GM12878 (cell line): Measurements from ENCODE around the gene CLEC16A. TPM values are rescaled to one million over a fixed set of nuclear protein-coding genes. Genes with fewer than 3 reads are reported as not detected.
A peak's percentile ranks its signal among the peaks of the same experiment; 100 is the strongest.

Source experiments
- CHD4 ChIP-seq: fragments of 200-600 bp; sonication (generic); IDR thresholded peaks from 2 replicates; pipeline ENCODE4 v1.6.1; 2016; ENCODE audit warnings: mild to moderate bottlenecking
- EGR1 ChIP-seq, 2 experiments: IDR thresholded peaks; 1 replicate in 1 of 2; 2 replicates in 1 of 2; pipeline ENCODE4 v1.6.1; 2011 to 2012; ENCODE audit warnings: low read depth in 2 of 2, low read length in 2 of 2, borderline replicate concordance in 1 of 2, mild to moderate bottlenecking in 1 of 2, moderate library complexity in 1 of 2
- FOS ChIP-seq: IDR thresholded peaks from 3 replicates; pipeline ENCODE4 v1.6.1; 2011; ENCODE audit warnings: borderline replicate concordance; ENCODE audit not compliant: insufficient read length; ENCODE audit errors: extremely low read depth
- HCFC1 ChIP-seq: fragments of 150-350 bp; IDR thresholded peaks from 2 replicates; pipeline ENCODE4 v1.6.1; 2014; ENCODE audit warnings: low read length
- HDAC6 ChIP-seq: fragments of 200-600 bp; sonication (generic); IDR thresholded peaks from one replicate; pipeline ENCODE4 v1.8.0; 2017; ENCODE audit warnings: antibody characterized with exemption; ENCODE audit not compliant: unreplicated experiment
- NBN ChIP-seq: fragments of 450-650 bp; IDR thresholded peaks from 2 replicates; pipeline ENCODE4 v1.6.1; 2016
- PAX5 ChIP-seq: IDR thresholded peaks from 2 replicates; pipeline ENCODE4 v1.6.1; 2011; ENCODE audit warnings: low read depth, low read length, borderline replicate concordance
- PAX8 ChIP-seq: fragments of 450-650 bp; IDR thresholded peaks from 2 replicates; pipeline ENCODE4 v1.6.1; 2017; ENCODE audit warnings: mild to moderate bottlenecking, moderate library complexity
- POLR2AphosphoS2 ChIP-seq: IDR thresholded peaks from 2 replicates; pipeline ENCODE4 v1.6.1; 2011; ENCODE audit warnings: low read depth, mild to moderate bottlenecking, low read length, improper control_type of control experiment, moderate library complexity
- RUNX3 ChIP-seq: IDR thresholded peaks from 2 replicates; pipeline ENCODE4 v1.6.1; 2012; ENCODE audit warnings: low read length, inconsistent platforms
- SMC3 ChIP-seq: IDR thresholded peaks from 2 replicates; pipeline ENCODE4 v1.6.1; 2011; ENCODE audit warnings: low read length, improper control_type of control experiment, borderline replicate concordance
- SP1 ChIP-seq: IDR thresholded peaks from one replicate; pipeline ENCODE4 v1.6.1; 2011; ENCODE audit warnings: low read depth, low read length
- ZBED1 ChIP-seq: IDR thresholded peaks from 2 replicates; pipeline ENCODE4 v1.6.1; 2016; ENCODE audit warnings: borderline replicate concordance
- ZNF274 ChIP-seq: IDR thresholded peaks from one replicate; pipeline ENCODE4 v1.8.0; 2011; ENCODE audit not compliant: insufficient read length, insufficient read depth
- ZSCAN29 ChIP-seq: fragments of 450-650 bp; IDR thresholded peaks from 2 replicates; pipeline ENCODE4 v1.6.1; 2017; ENCODE audit warnings: mild to moderate bottlenecking, moderate library complexity
- polyA plus RNA-seq, 11 experiments: library from polyadenylated mRNA; depleted of rRNA in 4 of 11; unstranded in 6 of 11; stranded (reverse) in 5 of 11; fragments of >200 nt; fragmentation: Nextera tagmentation in 4 of 11; fragmentation: Illumina TruSeq in 1 of 11; extraction: Ambion mirVana in 4 of 11; extraction: Trizol in 1 of 11; gene quantifications; 1 replicate in 1 of 11; 2 replicates in 10 of 11; pipeline versions ENCODE4 v1.2.1 to v1.2.3, GENCODE V29; 2011 to 2016; ENCODE audit warnings: inconsistent platforms in 2 of 11, missing spikeins in 2 of 11, low read depth in 1 of 11
- total RNA-seq, 4 experiments: library from RNA; depleted of rRNA in 3 of 4; stranded (reverse); fragments of >200 nt in 3 of 4; fragmentation: Illumina TruSeq in 1 of 4; extraction: Trizol in 1 of 4; gene quantifications; 2 replicates each; pipeline versions ENCODE4 v1.2.1 to v1.2.3, GENCODE V29; 2013 to 2021
- TF ChIP-seq, protein P1 (sequence below): fragments of 450-650 bp; IDR thresholded peaks from 2 replicates; pipeline ENCODE4 v1.6.1; 2017; ENCODE audit warnings: low read depth, mild to moderate bottlenecking, moderate library complexity
- TF ChIP-seq, protein P2 (sequence below): fragments of 450-650 bp; IDR thresholded peaks from 2 replicates; pipeline ENCODE4 v1.6.1; 2017; ENCODE audit warnings: mild to moderate bottlenecking, moderate library complexity
- TF ChIP-seq, protein P3 (sequence below): fragments of 150-350 bp; IDR thresholded peaks from 2 replicates; pipeline ENCODE4 v1.6.1; 2016; ENCODE audit warnings: low read depth, low read length
- TF ChIP-seq, protein P4 (sequence below): fragments of 150-350 bp; IDR thresholded peaks from 2 replicates; pipeline ENCODE4 v1.6.1; 2014; ENCODE audit warnings: mild to moderate bottlenecking, low read depth, low read length
- TF ChIP-seq, protein P5 (sequence below): IDR thresholded peaks from 2 replicates; pipeline ENCODE4 v1.6.1; 2011; ENCODE audit warnings: borderline replicate concordance, low read depth, mild to moderate bottlenecking, moderate library complexity, mixed read lengths, low read length; ENCODE audit not compliant: insufficient read depth; ENCODE audit errors: extremely low read length

CLEC16A gene
- total and polyA plus RNA-seq, 10 of the 15 experiments (the other 5 are each of a cell fraction or from before 2014, with no cell fraction given), result 1.5 to 28.8 (median 19.2) TPM

DNA sequence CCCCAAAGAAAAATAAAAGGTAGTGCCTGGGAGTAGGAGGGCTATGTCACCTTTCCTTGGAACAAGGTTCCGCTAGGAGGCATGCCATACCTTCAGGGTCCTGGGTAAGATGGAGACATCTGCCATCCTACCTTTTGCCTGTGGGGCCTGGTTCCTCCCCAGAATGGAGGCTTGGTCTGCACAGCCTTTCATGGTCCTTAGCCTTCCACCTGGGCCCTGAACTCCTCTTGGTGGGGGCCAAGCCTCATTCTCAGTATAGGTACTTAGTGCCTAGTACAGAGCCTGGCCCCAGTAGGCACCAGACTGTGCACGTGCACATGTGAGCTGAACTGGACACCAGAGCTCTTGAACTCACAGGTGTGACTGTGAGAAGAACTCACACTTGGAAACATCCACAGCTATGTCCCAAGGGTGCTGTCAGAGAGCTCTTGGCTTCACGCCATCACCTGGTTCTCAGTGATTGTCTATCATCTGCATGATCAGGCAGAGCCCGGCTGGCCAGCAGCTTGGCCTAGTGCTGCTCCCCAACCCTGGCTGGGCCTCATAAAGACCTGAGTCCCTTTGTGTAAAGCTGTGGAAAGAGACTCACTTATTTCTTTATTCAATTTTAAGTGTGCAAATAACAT is 168.5 kb downstream of the CLEC16A start (continued):
- TF ChIP-seq FOS (no peak), HCFC1 (no peak), ZBED1 (no peak), RUNX3 (no peak), CHD4 (no peak), EGR1 (IDR thresholded peaks at IDR 0.05; ENCODE audit: borderline replicate concordance in 1 of 2, low read depth in 2 of 2, low read length in 2 of 2) (no peak), POLR2AphosphoS2 (no peak), NBN (0 out of 2 replicates have a peak, but pooled peaks have one; percentile 39), PAX8 (no peak), SMC3 (no peak), HDAC6 (no peak), ZSCAN29 (no peak), ZNF274 (no peak), SP1 (no peak), PAX5 (0 out of 2 replicates have a peak, but pooled peaks have one; percentile 12)
- TF ChIP-seq, protein P1, sequence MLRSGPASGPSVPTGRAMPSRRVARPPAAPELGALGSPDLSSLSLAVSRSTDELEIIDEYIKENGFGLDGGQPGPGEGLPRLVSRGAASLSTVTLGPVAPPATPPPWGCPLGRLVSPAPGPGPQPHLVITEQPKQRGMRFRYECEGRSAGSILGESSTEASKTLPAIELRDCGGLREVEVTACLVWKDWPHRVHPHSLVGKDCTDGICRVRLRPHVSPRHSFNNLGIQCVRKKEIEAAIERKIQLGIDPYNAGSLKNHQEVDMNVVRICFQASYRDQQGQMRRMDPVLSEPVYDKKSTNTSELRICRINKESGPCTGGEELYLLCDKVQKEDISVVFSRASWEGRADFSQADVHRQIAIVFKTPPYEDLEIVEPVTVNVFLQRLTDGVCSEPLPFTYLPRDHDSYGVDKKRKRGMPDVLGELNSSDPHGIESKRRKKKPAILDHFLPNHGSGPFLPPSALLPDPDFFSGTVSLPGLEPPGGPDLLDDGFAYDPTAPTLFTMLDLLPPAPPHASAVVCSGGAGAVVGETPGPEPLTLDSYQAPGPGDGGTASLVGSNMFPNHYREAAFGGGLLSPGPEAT, result no peak
- TF ChIP-seq, protein P2, sequence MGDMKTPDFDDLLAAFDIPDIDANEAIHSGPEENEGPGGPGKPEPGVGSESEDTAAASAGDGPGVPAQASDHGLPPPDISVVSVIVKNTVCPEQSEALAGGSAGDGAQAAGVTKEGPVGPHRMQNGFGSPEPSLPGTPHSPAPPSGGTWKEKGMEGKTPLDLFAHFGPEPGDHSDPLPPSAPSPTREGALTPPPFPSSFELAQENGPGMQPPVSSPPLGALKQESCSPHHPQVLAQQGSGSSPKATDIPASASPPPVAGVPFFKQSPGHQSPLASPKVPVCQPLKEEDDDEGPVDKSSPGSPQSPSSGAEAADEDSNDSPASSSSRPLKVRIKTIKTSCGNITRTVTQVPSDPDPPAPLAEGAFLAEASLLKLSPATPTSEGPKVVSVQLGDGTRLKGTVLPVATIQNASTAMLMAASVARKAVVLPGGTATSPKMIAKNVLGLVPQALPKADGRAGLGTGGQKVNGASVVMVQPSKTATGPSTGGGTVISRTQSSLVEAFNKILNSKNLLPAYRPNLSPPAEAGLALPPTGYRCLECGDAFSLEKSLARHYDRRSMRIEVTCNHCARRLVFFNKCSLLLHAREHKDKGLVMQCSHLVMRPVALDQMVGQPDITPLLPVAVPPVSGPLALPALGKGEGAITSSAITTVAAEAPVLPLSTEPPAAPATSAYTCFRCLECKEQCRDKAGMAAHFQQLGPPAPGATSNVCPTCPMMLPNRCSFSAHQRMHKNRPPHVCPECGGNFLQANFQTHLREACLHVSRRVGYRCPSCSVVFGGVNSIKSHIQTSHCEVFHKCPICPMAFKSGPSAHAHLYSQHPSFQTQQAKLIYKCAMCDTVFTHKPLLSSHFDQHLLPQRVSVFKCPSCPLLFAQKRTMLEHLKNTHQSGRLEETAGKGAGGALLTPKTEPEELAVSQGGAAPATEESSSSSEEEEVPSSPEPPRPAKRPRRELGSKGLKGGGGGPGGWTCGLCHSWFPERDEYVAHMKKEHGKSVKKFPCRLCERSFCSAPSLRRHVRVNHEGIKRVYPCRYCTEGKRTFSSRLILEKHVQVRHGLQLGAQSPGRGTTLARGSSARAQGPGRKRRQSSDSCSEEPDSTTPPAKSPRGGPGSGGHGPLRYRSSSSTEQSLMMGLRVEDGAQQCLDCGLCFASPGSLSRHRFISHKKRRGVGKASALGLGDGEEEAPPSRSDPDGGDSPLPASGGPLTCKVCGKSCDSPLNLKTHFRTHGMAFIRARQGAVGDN, result peak; percentile 93
- TF ChIP-seq, protein P3, sequence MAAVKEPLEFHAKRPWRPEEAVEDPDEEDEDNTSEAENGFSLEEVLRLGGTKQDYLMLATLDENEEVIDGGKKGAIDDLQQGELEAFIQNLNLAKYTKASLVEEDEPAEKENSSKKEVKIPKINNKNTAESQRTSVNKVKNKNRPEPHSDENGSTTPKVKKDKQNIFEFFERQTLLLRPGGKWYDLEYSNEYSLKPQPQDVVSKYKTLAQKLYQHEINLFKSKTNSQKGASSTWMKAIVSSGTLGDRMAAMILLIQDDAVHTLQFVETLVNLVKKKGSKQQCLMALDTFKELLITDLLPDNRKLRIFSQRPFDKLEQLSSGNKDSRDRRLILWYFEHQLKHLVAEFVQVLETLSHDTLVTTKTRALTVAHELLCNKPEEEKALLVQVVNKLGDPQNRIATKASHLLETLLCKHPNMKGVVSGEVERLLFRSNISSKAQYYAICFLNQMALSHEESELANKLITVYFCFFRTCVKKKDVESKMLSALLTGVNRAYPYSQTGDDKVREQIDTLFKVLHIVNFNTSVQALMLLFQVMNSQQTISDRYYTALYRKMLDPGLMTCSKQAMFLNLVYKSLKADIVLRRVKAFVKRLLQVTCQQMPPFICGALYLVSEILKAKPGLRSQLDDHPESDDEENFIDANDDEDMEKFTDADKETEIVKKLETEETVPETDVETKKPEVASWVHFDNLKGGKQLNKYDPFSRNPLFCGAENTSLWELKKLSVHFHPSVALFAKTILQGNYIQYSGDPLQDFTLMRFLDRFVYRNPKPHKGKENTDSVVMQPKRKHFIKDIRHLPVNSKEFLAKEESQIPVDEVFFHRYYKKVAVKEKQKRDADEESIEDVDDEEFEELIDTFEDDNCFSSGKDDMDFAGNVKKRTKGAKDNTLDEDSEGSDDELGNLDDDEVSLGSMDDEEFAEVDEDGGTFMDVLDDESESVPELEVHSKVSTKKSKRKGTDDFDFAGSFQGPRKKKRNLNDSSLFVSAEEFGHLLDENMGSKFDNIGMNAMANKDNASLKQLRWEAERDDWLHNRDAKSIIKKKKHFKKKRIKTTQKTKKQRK, result no peak
- TF ChIP-seq, protein P4, sequence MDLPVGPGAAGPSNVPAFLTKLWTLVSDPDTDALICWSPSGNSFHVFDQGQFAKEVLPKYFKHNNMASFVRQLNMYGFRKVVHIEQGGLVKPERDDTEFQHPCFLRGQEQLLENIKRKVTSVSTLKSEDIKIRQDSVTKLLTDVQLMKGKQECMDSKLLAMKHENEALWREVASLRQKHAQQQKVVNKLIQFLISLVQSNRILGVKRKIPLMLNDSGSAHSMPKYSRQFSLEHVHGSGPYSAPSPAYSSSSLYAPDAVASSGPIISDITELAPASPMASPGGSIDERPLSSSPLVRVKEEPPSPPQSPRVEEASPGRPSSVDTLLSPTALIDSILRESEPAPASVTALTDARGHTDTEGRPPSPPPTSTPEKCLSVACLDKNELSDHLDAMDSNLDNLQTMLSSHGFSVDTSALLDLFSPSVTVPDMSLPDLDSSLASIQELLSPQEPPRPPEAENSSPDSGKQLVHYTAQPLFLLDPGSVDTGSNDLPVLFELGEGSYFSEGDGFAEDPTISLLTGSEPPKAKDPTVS, result no peak
- TF ChIP-seq, protein P5, sequence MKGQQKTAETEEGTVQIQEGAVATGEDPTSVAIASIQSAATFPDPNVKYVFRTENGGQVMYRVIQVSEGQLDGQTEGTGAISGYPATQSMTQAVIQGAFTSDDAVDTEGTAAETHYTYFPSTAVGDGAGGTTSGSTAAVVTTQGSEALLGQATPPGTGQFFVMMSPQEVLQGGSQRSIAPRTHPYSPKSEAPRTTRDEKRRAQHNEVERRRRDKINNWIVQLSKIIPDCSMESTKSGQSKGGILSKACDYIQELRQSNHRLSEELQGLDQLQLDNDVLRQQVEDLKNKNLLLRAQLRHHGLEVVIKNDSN, result no peak
